Tibial nerve (tissue), 3 donors: ENCODE data around the gene FER.

Experiments
- CTCF ChIP-seq, 5 experiments: fragments of 200-600 bp in 3 of 5; fragments of 450-650 bp in 2 of 5; sonication (generic) in 3 of 5; IDR thresholded peaks; one replicate each; pipeline ENCODE4 v1.5.1; 2016 to 2019; ENCODE audit warnings: antibody characterized with exemption in 5 of 5, mild to moderate bottlenecking in 3 of 5, moderate library complexity in 2 of 5
- POLR2A ChIP-seq, 2 donors: fragments of 450-650 bp; IDR thresholded peaks; one replicate each; pipeline ENCODE4 v1.6.1; 2017; ENCODE audit warnings: antibody characterized with exemption in 2 of 2, mild to moderate bottlenecking in 2 of 2, moderate library complexity in 2 of 2

- TF ChIP-seq POLR2A (IDR thresholded peaks at IDR 0.05) = no peak
- TF ChIP-seq CTCF (IDR thresholded peaks at IDR 0.05) = no peak
Observed at GRCh38 chr5:109199799-109200620, 452.3 kb downstream of the FER start.
